ENCODE measurements around the gene ZDHHC24.

- TF ChIP-seq CTCF (IDR thresholded peaks at IDR 0.05 in 4 of 5, conservative IDR thresholded peaks at IDR 0.05 in 1 of 5) (no peak), POLR2A (IDR thresholded peaks at IDR 0.05) (no peak)
Measured at GRCh38 chr11:66563832-66564231, 18.0 kb upstream of the ZDHHC24 start.
